SK-N-SH (cell line): Measurements from ENCODE around the gene FBN1. TPM values are rescaled to one million over a fixed set of nuclear protein-coding genes. Genes with fewer than 3 reads are reported as not detected.

Experiments
- CTCF ChIA-PET: fragments of 300-600, 350-600 bp; formaldehyde crosslinking; extraction: SDS; loops from one replicate; lab custom pipeline; 2021; lab: Yijun Ruan, JAX
- POLR2A ChIA-PET: fragments of 350-600 bp; sonication (Branson Sonifier 250); formaldehyde crosslinking; extraction: SDS; loops from one replicate; lab custom pipeline; 2020; ENCODE audit warnings: antibody characterized with exemption, inconsistent platforms; lab: Yijun Ruan, JAX
- DNase-seq: peaks from one replicate; pipeline ENCODE4 v3.0.0; 2012
- H2AFZ ChIP-seq: fragments of 200-600 bp; sonication (generic); 2 replicates; pipeline ENCODE4 v1.8.1; 2016; ENCODE audit warnings: antibody characterized with exemption, mild to moderate bottlenecking, low read depth
- H3F3A ChIP-seq: fragments of 200-600 bp; sonication (generic); replicated peaks from 2 replicates; pipeline ENCODE3; 2016; ENCODE audit warnings: antibody characterized with exemption, mild to moderate bottlenecking; ENCODE audit not compliant: insufficient read depth
- H3K27ac ChIP-seq, 2 experiments: fragments of 200-500 bp in 1 of 2; fragments of 200-600 bp in 1 of 2; sonication (Bioruptor generic) in 1 of 2; sonication (generic), shearing (Covaris generic) in 1 of 2; 2 replicates each; pipeline versions ENCODE4 v1.5.1 to v1.6.1; 2014 to 2016; ENCODE audit warnings: low read depth in 2 of 2, inconsistent platforms in 1 of 2, low read length in 1 of 2, mild to moderate bottlenecking in 1 of 2, mixed read lengths in 1 of 2
- H3K27me3 ChIP-seq: fragments of 200-600 bp; sonication (generic), shearing (Covaris generic); 2 replicates; pipeline ENCODE4 v1.6.1; 2016; ENCODE audit warnings: mixed run types; ENCODE audit not compliant: insufficient read depth
- H3K36me3 ChIP-seq, 2 experiments: fragments of 200-500 bp in 1 of 2; fragments of 200-600 bp in 1 of 2; sonication (Bioruptor generic) in 1 of 2; sonication (generic) in 1 of 2; replicated peaks in 1 of 2; 2 replicates each; pipeline versions ENCODE3 to v1.5.1; 2014 to 2016; ENCODE audit warnings: low read length in 1 of 2, mild to moderate bottlenecking in 1 of 2; ENCODE audit not compliant: insufficient read depth in 2 of 2, control insufficient read depth in 1 of 2
- H3K4me1 ChIP-seq, 2 experiments: fragments of 200-500 bp in 1 of 2; fragments of 200-600 bp in 1 of 2; sonication (Bioruptor generic) in 1 of 2; sonication (generic), shearing (Covaris generic) in 1 of 2; 2 replicates each; pipeline versions ENCODE4 v1.5.1 to v1.6.1; 2014 to 2016; ENCODE audit warnings: low read depth in 1 of 2, low read length in 1 of 2, mixed run types in 1 of 2; ENCODE audit not compliant: insufficient read depth in 2 of 2, control insufficient read depth in 1 of 2
- H3K4me2 ChIP-seq: fragments of 200-600 bp; sonication (generic), shearing (Covaris generic); 2 replicates; pipeline ENCODE4 v1.6.1; 2017; ENCODE audit warnings: mixed run types
- H3K4me3 ChIP-seq, 2 experiments: fragments of 200-500 bp in 1 of 2; fragments of 200-600 bp in 1 of 2; sonication (Bioruptor generic) in 1 of 2; sonication (generic), shearing (Covaris generic) in 1 of 2; 2 replicates each; pipeline versions ENCODE4 v1.5.1 to v1.8.1; 2014 to 2016; ENCODE audit warnings: low read depth in 2 of 2, inconsistent platforms in 1 of 2, low read length in 1 of 2, mild to moderate bottlenecking in 1 of 2, mixed read lengths in 1 of 2, moderate library complexity in 1 of 2
- H3K79me2 ChIP-seq: fragments of 200-600 bp; sonication (generic); 2 replicates; pipeline ENCODE4 v1.8.1; 2017; ENCODE audit warnings: mild to moderate bottlenecking; ENCODE audit not compliant: insufficient read depth
- H3K9ac ChIP-seq: fragments of 200-600 bp; sonication (generic); 2 replicates; pipeline ENCODE4 v1.6.1; 2017; ENCODE audit warnings: mixed run types
- H3K9me2 ChIP-seq: fragments of 200-600 bp; sonication (generic); 2 replicates; pipeline ENCODE4 v1.6.1; 2017; ENCODE audit warnings: mixed run types
- H3K9me3 ChIP-seq: fragments of 200-600 bp; sonication (generic); 2 replicates; pipeline ENCODE4 v1.6.1; 2017; ENCODE audit warnings: mixed run types, mild to moderate bottlenecking, moderate library complexity
- H4K20me1 ChIP-seq: fragments of 200-600 bp; sonication (generic); 2 replicates; pipeline ENCODE4 v1.6.1; 2017; ENCODE audit warnings: mild to moderate bottlenecking, mixed run types; ENCODE audit not compliant: insufficient read depth
- FOSL2 ChIP-seq: IDR thresholded peaks from 2 replicates; pipeline ENCODE4 v1.4.0; 2012; ENCODE audit warnings: low read depth, mild to moderate bottlenecking, moderate library complexity, borderline replicate concordance
- FOXM1 ChIP-seq: IDR thresholded peaks from 2 replicates; pipeline ENCODE4 v1.4.0; 2012; ENCODE audit warnings: low read depth, mild to moderate bottlenecking
- JUND ChIP-seq: IDR thresholded peaks from 2 replicates; pipeline ENCODE4 v1.4.0; 2012
- NFIC ChIP-seq: IDR thresholded peaks from 2 replicates; pipeline ENCODE4 v1.4.0; 2012; ENCODE audit warnings: borderline replicate concordance
- POLR2AphosphoS5 ChIP-seq: IDR thresholded peaks from 2 replicates; pipeline ENCODE4 v1.6.1; 2012; ENCODE audit warnings: low read depth, low read length
- TCF12 ChIP-seq: IDR thresholded peaks from 2 replicates; pipeline ENCODE4 v1.4.0; 2012
- YY1 ChIP-seq: IDR thresholded peaks from 2 replicates; pipeline ENCODE4 v1.4.0; 2012; ENCODE audit warnings: low read depth, mild to moderate bottlenecking
- WGBS: methylation state at CpG from one replicate; pipeline ENCODE4 v1.1.6; 2017; ENCODE audit warnings: low lambda C conversion rate; 5-methylcytosine and 5-hydroxymethylcytosine counted together
- polyA plus RNA-seq, 3 experiments: library from polyadenylated mRNA; depleted of rRNA; stranded (reverse); fragments of >200 nt; gene quantifications; 2 replicates each; pipeline ENCODE4 v1.2.3, GENCODE V29; 2012
- TF ChIP-seq, protein P1 (sequence below): IDR thresholded peaks from 2 replicates; pipeline ENCODE4 v1.4.0; 2012; ENCODE audit warnings: low read depth, borderline replicate concordance
- TF ChIP-seq, protein P2 (sequence below): fragments of 150-350 bp; IDR thresholded peaks from 2 replicates; pipeline ENCODE4 v1.6.1; 2016; ENCODE audit warnings: mild to moderate bottlenecking, low read depth, low read length

FBN1 gene
- polyA plus RNA-seq, 1 of the 3 experiments (the other 2 are of a cell fraction): 248 TPM

DNA sequence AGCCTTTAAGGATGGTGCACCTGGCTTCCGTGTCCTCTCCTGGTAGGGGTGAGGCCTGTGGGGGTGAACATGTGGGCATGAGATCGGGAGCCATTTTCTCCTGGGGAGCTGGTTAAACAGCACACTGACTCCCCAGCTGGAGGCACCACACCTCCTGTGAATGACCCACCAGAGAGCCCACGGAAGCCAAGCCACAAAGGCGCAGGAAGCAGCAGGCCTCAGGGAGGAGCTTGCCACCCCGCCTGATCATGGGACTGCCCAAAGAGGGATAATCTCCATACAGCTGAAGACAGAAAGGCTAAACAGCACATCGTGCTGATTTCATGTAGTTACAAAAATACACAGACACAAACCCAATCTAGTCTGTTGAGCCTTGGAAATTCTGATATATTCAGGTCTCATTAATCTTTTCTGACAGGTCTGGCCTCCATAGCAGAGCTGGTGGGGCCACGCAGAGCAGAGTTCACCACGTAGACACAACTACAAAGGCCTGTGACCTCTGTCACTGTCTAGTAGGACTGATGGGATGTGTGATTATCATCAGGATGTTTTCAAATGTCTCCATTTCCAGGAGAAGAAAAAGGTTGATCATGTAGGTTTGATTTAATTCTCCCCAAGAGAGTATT lies 239.1 kb downstream of the FBN1 start:
- POLR2A ChIA-PET: no interaction called here
- Histone ChIP-seq H2AFZ (no peak overlapping the region), H3F3A (peaks cover 49% of the 10 kb centered on the region), H3K9ac (no peak overlapping the region), H3K9me3 (no peaks in the 10 kb centered on the region), H3K4me3 (no peak overlapping the region), H3K4me2 (no peak overlapping the region), H3K27ac (no peak overlapping the region), H3K79me2 (no peaks in the 10 kb centered on the region), H3K36me3 (peaks cover 38 to 42% of the 10 kb centered on the region in 2 experiments), H3K4me1 (peaks cover 0 to 6% of the 10 kb centered on the region in 2 experiments; a peak in 1 of 4 replicates), H3K27me3 (no peaks in the 10 kb centered on the region), H3K9me2 (no peaks in the 10 kb centered on the region), H4K20me1 (no peaks in the 10 kb centered on the region)
- CTCF ChIA-PET: interaction anchor here (0.7 to 1.5 kb wide), 7 partner anchors 9 to 54 kb away, joined by 3 to 5 read pairs (median 3); no protein-coding TSS in a partner anchor
- TF ChIP-seq POLR2AphosphoS5 (no peak), FOSL2 (no peak), TCF12 (no peak)
- WGBS: 96% methylated on average over 6 of the region's 8 CpGs
- DNase-seq: no peak

DNA sequence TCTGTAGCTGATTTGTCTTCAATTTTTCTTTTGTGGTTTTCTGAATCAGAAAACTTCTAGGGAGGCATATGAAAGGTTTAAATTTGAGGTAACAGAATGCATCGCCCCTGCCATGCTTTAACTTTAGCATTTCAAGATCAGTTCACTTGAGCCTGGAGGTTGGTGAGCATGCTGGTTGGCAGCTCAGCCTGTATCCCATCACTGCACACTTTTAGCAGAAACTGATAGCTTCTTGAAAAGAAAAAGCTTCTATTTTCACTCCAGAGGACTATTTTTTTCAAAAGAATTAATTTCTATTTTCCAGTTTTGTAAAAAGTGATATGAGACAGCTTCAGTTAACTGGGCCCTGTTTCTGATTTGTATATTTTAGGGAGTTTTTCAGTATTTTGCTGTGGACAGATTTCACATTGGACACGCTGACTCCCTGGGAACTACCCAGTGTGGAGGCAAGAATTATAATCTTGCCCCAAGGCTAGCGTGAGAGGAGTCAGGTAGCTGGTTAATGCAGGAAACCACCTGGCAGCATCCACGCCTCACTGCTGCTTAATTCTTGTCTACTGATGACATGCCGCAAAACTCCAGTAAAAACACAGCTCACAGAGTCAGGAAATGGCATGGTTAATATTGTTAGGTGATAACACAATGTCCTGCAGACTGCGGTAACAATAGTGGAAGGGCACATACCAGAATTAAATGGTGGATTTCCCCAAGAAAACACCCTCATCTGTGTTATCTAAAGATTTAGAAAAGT lies 242.9 kb downstream of the FBN1 start:
- TF ChIP-seq, protein P1, sequence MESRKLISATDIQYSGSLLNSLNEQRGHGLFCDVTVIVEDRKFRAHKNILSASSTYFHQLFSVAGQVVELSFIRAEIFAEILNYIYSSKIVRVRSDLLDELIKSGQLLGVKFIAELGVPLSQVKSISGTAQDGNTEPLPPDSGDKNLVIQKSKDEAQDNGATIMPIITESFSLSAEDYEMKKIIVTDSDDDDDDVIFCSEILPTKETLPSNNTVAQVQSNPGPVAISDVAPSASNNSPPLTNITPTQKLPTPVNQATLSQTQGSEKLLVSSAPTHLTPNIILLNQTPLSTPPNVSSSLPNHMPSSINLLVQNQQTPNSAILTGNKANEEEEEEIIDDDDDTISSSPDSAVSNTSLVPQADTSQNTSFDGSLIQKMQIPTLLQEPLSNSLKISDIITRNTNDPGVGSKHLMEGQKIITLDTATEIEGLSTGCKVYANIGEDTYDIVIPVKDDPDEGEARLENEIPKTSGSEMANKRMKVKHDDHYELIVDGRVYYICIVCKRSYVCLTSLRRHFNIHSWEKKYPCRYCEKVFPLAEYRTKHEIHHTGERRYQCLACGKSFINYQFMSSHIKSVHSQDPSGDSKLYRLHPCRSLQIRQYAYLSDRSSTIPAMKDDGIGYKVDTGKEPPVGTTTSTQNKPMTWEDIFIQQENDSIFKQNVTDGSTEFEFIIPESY: no peak
- TF ChIP-seq FOXM1 (no peak), YY1 (no peak), JUND (no peak), NFIC (no peak)
- TF ChIP-seq, protein P2, sequence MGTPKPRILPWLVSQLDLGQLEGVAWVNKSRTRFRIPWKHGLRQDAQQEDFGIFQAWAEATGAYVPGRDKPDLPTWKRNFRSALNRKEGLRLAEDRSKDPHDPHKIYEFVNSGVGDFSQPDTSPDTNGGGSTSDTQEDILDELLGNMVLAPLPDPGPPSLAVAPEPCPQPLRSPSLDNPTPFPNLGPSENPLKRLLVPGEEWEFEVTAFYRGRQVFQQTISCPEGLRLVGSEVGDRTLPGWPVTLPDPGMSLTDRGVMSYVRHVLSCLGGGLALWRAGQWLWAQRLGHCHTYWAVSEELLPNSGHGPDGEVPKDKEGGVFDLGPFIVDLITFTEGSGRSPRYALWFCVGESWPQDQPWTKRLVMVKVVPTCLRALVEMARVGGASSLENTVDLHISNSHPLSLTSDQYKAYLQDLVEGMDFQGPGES: no peak
- H3K4me3 ChIP-seq: no peak overlapping the region
- no peak overlapping the region for H3K9ac ChIP-seq
- no peaks in the 10 kb centered on the region for H3K79me2 ChIP-seq
- ChIA-PET CTCF (interaction anchor here (1.2 kb wide), 1 partner anchor 45 kb away, joined by 3 read pairs; no protein-coding TSS in a partner anchor), POLR2A (no interaction called here)
- no peak overlapping the region for H3K4me2 ChIP-seq
- H3K27me3 ChIP-seq: no peaks in the 10 kb centered on the region
- WGBS: 80% methylated on average over 6 of the region's 6 CpGs
- H2AFZ ChIP-seq: no peak overlapping the region
- H4K20me1 ChIP-seq: no peaks in the 10 kb centered on the region
- peaks cover 38% of the 10 kb centered on the region for H3F3A ChIP-seq
- peaks cover 1 to 5% of the 10 kb centered on the region in 2 experiments for H3K36me3 ChIP-seq
- no peaks in the 10 kb centered on the region for H3K9me3 ChIP-seq
- no peaks in the 10 kb centered on the region for H3K9me2 ChIP-seq
- DNase-seq: peak; percentile 22
- H3K4me1 ChIP-seq: peaks cover 0 to 10% of the 10 kb centered on the region in 2 experiments; a peak in 2 of 4 replicates
- peak overlapping the region in 1 of 2 experiments; percentile 58; a peak in 2 of 4 replicates for H3K27ac ChIP-seq
